ENCODE measurements around the gene YARS1.

- TF ChIP-seq CTCF (conservative IDR thresholded peaks at IDR 0.05; ENCODE audit: low read length) (no peak), EZH2phosphoT487 (IDR thresholded peaks at IDR 0.05; ENCODE audit: borderline replicate concordance) (no peak)
Observed at GRCh38 chr1:32729254-32730046, 87.7 kb downstream of the YARS1 start.
